ENCODE results near the gene PAQR9.

PAQR9 gene

GRCh38 chr3:142950972-142951371 lies 12.5 kb downstream of the PAQR9 start:
- no peak for DNase-seq

GRCh38 chr3:142947799-142948575 lies 15.5 kb downstream of the PAQR9 start:
- peak; percentile 17 to 32 for DNase-seq

GRCh38 chr3:142947352-142947751 lies 16.1 kb downstream of the PAQR9 start:
- DNase-seq: no peak

GRCh38 chr3:142946861-142947260 lies 16.6 kb downstream of the PAQR9 start:
- no peak for DNase-seq

- DNase-seq: no peak
Measured at GRCh38 chr3:142945023-142945422, 18.5 kb downstream of the PAQR9 start.

GRCh38 chr3:142944342-142944741 lies 19.1 kb downstream of the PAQR9 start:
- DNase-seq: no peak

- DNase-seq: no peak
Measured at GRCh38 chr3:142943870-142944269, 19.6 kb downstream of the PAQR9 start.

- no peak for DNase-seq
Measured at GRCh38 chr3:142943349-142943748, 20.1 kb downstream of the PAQR9 start.

- DNase-seq: no peak
Measured at GRCh38 chr3:142941373-142942123, 21.9 kb downstream of the PAQR9 start.

- DNase-seq: no peak
Measured at GRCh38 chr3:142940472-142940871, 23.0 kb downstream of the PAQR9 start.

GRCh38 chr3:142940000-142940399 lies 23.5 kb downstream of the PAQR9 start:
- DNase-seq: no peak

- no peak for DNase-seq
Measured at GRCh38 chr3:142935963-142936362, 27.5 kb downstream of the PAQR9 start.

GRCh38 chr3:142934887-142935269 lies 28.6 kb downstream of the PAQR9 start:
- DNase-seq: no peak

- no peak for DNase-seq
Measured at GRCh38 chr3:142934128-142934886, 29.2 kb downstream of the PAQR9 start.

GRCh38 chr3:142931222-142931621 lies 32.3 kb downstream of the PAQR9 start:
- DNase-seq: peak in 1 of 2 donors; percentile 34

- no peak for DNase-seq
Measured at GRCh38 chr3:142930463-142930862, 33.0 kb downstream of the PAQR9 start.

GRCh38 chr3:142929890-142930289 lies 33.6 kb downstream of the PAQR9 start:
- no peak for DNase-seq

- peak; percentile 40 to 54 for DNase-seq
Measured at GRCh38 chr3:142929109-142929508, 34.4 kb downstream of the PAQR9 start.

GRCh38 chr3:142926368-142926944 lies 37.0 kb downstream of the PAQR9 start:
- no peak for DNase-seq

GRCh38 chr3:142925140-142925539 lies 38.3 kb downstream of the PAQR9 start:
- DNase-seq: no peak

GRCh38 chr3:142923694-142924093 lies 39.8 kb downstream of the PAQR9 start:
- DNase-seq: no peak

GRCh38 chr3:142916605-142917004 lies 46.9 kb downstream of the PAQR9 start:
- no peak for DNase-seq

GRCh38 chr3:142915636-142916035 lies 47.8 kb downstream of the PAQR9 start:
- no peak for DNase-seq

All from stimulated activated CD4-positive, alpha-beta T cell treated with anti-CD3 and anti-CD28 coated beads, Interleukin-2, amount 100 ng/mL, for 24 hours (primary cell).